HG02588 (cell line): ENCODE data around the gene SULT1C2.
"Not testable (repeated sequence)": the region's sequence is repeated elsewhere in the genome, so short reads cannot be mapped to it uniquely, and the experiment has no call there.

Experiments
- ATAC-seq: cut with Tn5 transposase; IDR thresholded peaks from one replicate; pipeline ENCODE4 v1.9.1; 2021; ENCODE audit warnings: mild to moderate bottlenecking, moderate library complexity; ENCODE audit not compliant: unreplicated experiment

SULT1C2 gene

GRCh38 chr2:108348816-108349570 is 60.3 kb downstream of the SULT1C2 start:
- no peak for ATAC-seq

- no peak for ATAC-seq
These were observed 60.9 kb downstream of the SULT1C2 start for GRCh38 chr2:108349571-108349928.

- no peak for ATAC-seq
These were observed 63.2 kb downstream of the SULT1C2 start for GRCh38 chr2:108351889-108352288.

- no peak for ATAC-seq
These were observed 65.4 kb downstream of the SULT1C2 start for GRCh38 chr2:108354136-108354535.

GRCh38 chr2:108355906-108356734 is 67.4 kb downstream of the SULT1C2 start:
- ATAC-seq: no peak

- not testable (repeated sequence) for ATAC-seq
These were observed 70.6 kb downstream of the SULT1C2 start for GRCh38 chr2:108359336-108359735.
